Measurements from ENCODE around the gene SPAAR. TPM values are rescaled to one million over a fixed set of nuclear protein-coding genes. Genes with fewer than 3 reads are reported as not detected.

Gene SPAAR
- total and polyA plus RNA-seq, 9 of the 15 experiments (the other 6 are each of a cell fraction or from before 2014, with no cell fraction given) = not detected

DNA sequence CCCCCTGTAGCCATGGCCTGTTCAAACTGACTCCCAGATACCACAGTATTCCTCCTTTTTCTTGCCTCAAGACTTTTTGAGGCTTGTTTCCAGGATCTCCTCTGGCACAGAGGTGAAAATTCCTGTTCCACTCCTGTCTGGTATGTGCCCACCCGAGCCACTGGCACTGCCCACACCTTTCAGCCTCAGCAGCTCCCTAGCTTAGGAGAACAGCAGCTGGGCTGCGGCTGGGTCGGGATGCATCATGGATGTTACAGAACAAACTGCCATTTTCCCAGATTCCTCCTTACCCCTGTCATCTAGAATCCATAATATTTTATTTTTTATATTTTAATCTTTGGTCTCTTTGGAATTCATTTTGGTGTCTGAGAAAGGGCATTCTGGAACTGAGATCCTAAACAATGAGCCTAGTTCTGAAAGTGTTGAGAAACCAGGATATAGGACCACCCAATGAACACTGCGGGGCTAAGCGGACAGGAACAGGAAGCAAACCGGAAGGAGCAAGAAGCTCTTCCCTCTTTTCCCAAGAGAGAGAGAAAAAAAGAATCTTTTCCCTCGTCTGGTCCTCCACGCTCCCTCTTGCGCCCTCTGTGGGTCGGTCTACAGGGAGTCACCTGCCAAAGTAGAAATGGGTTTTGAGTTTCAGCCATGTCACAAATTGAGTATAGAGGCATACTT, 36.2 kb downstream of the SPAAR start (continued):
- TF ChIP-seq, protein P1, sequence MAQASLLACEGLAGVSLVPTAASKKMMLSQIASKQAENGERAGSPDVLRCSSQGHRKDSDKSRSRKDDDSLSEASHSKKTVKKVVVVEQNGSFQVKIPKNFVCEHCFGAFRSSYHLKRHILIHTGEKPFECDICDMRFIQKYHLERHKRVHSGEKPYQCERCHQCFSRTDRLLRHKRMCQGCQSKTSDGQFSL (CRISPR knock-in tag; IDR thresholded peaks at IDR 0.05) = no peak
- TF ChIP-seq, protein P1 (tag; IDR thresholded peaks at IDR 0.05) = no peak
- TF ChIP-seq CBFB (CRISPR knock-in tag; IDR thresholded peaks at IDR 0.05) (no peak), HDAC1 (IDR thresholded peaks at IDR 0.05) (no peak), SOX6 (IDR thresholded peaks at IDR 0.05) (no peak; the same call in 1 of the 2 replicates), SRSF7 (optimal IDR thresholded peaks at IDR 0.05; ENCODE audit: low read depth, low read length) (no peak), ZNF239 (CRISPR knock-in tag; IDR thresholded peaks at IDR 0.05) (no peak), ZNF311 (CRISPR knock-in tag; IDR thresholded peaks at IDR 0.05) (no peak), ZNF124 (CRISPR knock-in tag; IDR thresholded peaks at IDR 0.05) (no peak), RCOR1 (IDR thresholded peaks at IDR 0.05; ENCODE audit: borderline replicate concordance in 1 of 2, low read depth in 2 of 2, low read length in 2 of 2) (no peak), ADNP (tag; IDR thresholded peaks at IDR 0.05) (no peak), ZFX (CRISPR knock-in tag; IDR thresholded peaks at IDR 0.05) (no peak), DMBX1 (CRISPR knock-in tag; IDR thresholded peaks at IDR 0.05; ENCODE audit: borderline replicate concordance) (no peak), HMGN3 (IDR thresholded peaks at IDR 0.05; ENCODE audit: borderline replicate concordance, extremely low read depth, insufficient read length, low read depth, low read length) (no peak), TRIM28 (IDR thresholded peaks at IDR 0.05) (no peak), SMAD4 (CRISPR knock-in tag; conservative IDR thresholded peaks at IDR 0.05) (no peak), KDM2B (CRISPR knock-in tag; IDR thresholded peaks at IDR 0.05) (no peak), RFX5 (IDR thresholded peaks at IDR 0.05; ENCODE audit: low read depth, low read length) (no peak), ERF (CRISPR knock-in tag; IDR thresholded peaks at IDR 0.05) (no peak), FOXM1 (IDR thresholded peaks at IDR 0.05; ENCODE audit: low read depth) (no peak), FOXM1 (CRISPR knock-in tag; IDR thresholded peaks at IDR 0.05; ENCODE audit: low read depth) (no peak), CBFA2T3 (IDR thresholded peaks at IDR 0.05) (no peak), ZNF668 (CRISPR knock-in tag; IDR thresholded peaks at IDR 0.05) (no peak), MAFF (IDR thresholded peaks at IDR 0.05; ENCODE audit: low read length) (no peak)
- TF ChIP-seq, protein P2, sequence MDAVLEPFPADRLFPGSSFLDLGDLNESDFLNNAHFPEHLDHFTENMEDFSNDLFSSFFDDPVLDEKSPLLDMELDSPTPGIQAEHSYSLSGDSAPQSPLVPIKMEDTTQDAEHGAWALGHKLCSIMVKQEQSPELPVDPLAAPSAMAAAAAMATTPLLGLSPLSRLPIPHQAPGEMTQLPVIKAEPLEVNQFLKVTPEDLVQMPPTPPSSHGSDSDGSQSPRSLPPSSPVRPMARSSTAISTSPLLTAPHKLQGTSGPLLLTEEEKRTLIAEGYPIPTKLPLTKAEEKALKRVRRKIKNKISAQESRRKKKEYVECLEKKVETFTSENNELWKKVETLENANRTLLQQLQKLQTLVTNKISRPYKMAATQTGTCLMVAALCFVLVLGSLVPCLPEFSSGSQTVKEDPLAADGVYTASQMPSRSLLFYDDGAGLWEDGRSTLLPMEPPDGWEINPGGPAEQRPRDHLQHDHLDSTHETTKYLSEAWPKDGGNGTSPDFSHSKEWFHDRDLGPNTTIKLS (IDR thresholded peaks at IDR 0.05; ENCODE audit: borderline replicate concordance, low read depth) = no peak
- TF ChIP-seq, protein P3, sequence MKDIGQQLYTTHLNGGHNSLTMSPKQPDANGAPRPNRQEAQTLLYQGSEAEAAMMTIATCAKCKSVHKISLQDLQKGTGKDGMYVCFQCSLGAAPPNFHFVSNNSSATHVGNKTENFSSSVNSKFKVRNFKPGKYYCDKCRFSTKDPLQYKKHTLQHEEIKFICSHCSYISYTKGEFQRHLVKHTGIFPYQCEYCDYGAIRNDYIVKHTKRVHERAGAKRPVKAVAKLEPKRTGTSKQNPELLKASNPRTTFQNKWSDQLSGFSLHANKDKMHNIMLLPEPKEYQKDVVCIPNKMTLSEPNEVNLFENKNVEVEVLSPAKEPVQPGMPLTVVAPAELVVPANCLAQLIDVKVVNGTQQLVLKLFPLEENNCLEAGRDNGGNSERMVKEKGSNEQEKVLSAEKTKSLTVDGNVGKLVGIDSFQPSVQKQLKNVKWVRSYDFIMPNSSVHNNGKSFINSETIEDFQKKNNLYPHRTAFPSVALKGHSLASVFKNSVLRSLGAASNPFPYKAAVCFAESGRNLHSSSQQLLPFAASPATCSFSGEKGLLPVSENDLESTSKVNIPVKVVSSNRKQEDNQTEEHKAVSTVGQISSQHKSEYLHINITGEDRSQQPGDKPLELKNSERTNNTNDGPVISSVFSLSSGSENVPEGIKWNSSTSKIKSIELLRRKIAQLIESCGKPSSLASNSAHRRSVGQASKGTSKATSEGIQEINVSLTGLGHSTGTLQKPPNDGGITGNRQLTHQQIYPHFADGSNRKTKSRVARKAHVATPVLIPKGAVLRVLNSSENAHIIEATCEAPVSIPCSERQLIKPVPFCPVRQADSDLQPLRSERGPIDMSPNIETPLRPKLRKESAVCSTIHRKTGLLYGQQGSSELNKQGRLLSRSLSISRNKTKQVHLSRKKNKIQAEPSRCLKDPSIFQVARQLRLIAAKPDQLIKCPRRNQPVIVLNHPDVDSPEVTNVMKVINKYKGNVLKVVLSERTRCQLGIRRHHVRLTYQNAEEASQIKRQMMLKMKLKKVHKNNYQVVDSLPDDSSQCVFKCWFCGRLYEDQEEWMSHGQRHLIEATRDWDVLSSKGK (CRISPR knock-in tag; IDR thresholded peaks at IDR 0.05) = no peak

Measured in K562 (cell line).